ENCODE data around the gene DGUOK. TPM values are rescaled to one million over a fixed set of nuclear protein-coding genes. Genes with fewer than 3 reads are reported as not detected.
"Not testable (repeated sequence)": the region's sequence is repeated elsewhere in the genome, so short reads cannot be mapped to it uniquely, and the experiment has no call there.

The DGUOK gene
- total RNA-seq, result 10 to 100 TPM; 96.8 to 97.1 TPM

DNA sequence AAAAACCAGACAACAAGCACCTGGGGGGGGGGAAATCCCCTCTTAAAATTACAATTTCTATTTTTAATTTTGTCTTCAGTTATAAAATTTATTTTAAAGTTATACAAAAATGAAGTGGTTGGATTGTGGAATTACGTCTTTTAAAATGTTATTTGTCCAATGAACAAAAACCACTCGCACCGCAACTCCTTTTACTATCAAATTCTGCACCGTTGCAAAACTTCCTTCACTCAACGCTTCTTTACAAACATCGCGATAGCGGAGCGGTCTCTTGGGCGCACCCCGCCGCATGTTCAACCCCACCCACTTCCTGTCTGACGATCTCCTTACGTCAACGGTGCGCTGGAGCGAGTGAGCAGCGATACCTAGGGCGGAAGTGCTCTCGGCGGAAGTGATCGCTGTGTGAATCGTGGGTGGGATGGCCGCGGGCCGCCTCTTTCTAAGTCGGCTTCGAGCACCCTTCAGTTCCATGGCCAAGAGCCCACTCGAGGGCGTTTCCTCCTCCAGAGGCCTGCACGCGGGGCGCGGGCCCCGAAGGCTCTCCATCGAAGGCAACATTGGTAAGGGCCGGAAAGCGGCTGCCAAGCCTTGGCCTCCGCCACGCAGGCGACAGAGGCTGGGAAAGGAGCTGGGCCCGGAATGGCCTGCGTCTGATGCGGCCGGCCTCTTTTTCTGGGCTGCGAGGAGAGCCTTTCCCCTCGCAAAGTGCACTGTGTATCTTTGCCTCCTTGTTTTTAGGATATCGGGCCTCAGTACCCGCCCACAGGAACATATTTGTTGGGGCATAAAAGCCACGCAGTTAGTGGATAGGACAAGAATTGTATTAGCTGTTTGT, at the start of gene DGUOK:
Gene DGUOK, plus strand, starts transcription at position 388 of the 835 bp plus-strand sequence. Its CDS starts 31 bp downstream, at position 419.
- H3K36me3 Mint-ChIP-seq, result peaks cover 23% of the 10 kb centered on the region
- DNase-seq, result peak; percentile 96
- peak within 1 kb of the TSS; percentile 89 for H3K4me3 Mint-ChIP-seq
- H3K27ac Mint-ChIP-seq, result peak within 1 kb of the TSS; percentile 95
- H3K27me3 Mint-ChIP-seq, result no peaks in the 10 kb centered on the region
- H3K9me3 Mint-ChIP-seq, result no peaks in the 10 kb centered on the region
- H3K4me1 Mint-ChIP-seq, result peaks cover 52% of the 10 kb centered on the region

DNA sequence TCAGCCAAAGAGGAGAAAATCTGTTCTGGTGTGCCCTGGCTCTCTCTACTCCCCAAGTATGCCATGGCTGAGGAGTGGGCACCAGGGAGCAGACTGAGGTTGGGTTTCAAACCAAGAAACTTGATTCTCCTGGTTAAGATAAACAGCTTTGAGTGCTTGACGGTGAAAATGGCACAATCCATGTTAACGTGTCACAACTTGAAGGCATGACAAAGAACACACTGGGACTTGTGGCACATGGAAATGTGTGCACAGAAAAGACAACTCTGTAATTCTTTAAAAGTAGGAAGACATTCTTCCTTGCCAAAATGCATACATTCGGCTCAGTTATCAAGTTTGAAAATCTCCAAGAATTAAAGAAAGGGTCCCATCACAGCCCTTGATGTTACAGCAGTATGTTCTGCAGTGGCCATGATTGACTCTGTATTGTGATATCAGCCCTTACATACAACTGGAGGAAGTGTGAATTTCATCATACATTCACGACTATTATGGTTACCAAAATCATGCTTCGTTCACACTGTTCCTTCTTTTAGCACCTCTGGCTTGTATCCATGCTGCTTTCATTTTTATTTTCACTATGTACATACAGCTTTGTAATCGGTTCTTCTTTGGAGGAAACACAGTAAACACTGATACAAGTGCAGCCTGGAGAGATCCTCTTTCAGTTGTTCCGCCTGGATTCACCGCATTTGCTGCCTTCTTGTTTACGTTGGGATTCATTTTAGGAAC, 49.4 kb upstream of the DGUOK start:
- Mint-ChIP-seq H3K27ac (no peak overlapping the region), H3K4me3 (no peak overlapping the region), H3K9me3 (no peaks in the 10 kb centered on the region), H3K27me3 (peaks cover 3% of the 10 kb centered on the region), H3K36me3 (no peaks in the 10 kb centered on the region), H3K4me1 (peaks cover 3% of the 10 kb centered on the region)
- DNase-seq, result no peak

DNA sequence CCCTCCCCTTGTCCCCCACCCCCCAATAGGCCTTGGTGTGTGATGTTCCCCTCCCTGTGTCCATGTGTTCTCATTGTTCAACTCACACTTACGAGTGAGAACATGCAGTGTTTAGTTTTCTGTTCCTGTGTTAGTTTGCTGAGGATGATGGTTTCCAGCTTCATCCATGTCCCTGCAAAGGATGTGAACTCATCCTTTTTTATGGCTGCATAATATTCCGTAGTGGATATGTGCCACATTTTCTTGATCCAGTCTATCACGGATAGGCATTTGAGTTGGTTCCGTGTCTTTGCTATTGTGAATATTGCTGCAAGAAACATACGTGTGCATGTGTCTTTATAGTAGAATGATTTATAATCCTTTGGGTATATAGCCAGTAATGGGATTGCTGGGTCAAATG, 48.7 kb upstream of the DGUOK start:
- DNase-seq, H3K4me1 Mint-ChIP-seq, H3K9me3 Mint-ChIP-seq, H3K4me3 Mint-ChIP-seq, H3K27ac Mint-ChIP-seq, H3K27me3 Mint-ChIP-seq, H3K36me3 Mint-ChIP-seq: not testable (repeated sequence)

DNA sequence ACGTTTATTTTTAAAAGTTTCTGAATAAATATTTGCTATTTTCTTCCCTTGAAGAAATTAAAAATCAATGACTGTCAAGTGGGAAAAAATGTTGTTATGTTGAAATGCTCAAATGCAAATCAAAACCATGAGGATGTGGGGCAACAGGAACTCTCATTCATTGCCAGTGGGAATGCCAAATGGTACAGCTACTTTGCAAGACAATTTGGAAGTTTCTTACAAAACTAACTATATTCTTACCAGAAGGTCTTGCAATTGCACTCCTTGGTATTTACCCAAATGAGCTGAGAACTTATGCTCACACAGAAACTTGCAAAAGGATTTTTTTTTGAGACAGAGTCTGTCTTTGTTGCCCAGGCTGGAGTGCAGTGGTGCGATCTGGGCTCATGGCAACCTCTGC, 41.3 kb upstream of the DGUOK start:
- Mint-ChIP-seq H3K27ac (no peak overlapping the region), H3K4me1 (peaks cover 25% of the 10 kb centered on the region), H3K4me3 (no peak overlapping the region), H3K36me3 (peaks cover 6% of the 10 kb centered on the region), H3K27me3 (no peaks in the 10 kb centered on the region), H3K9me3 (peaks cover 4% of the 10 kb centered on the region)
- no peak for DNase-seq

GRCh38 chr2:73886357-73886756, 40.3 kb upstream of the DGUOK start:
- Mint-ChIP-seq H3K27ac (peak overlapping the region; percentile 82), H3K4me3 (peak overlapping the region; percentile 57)

DNA sequence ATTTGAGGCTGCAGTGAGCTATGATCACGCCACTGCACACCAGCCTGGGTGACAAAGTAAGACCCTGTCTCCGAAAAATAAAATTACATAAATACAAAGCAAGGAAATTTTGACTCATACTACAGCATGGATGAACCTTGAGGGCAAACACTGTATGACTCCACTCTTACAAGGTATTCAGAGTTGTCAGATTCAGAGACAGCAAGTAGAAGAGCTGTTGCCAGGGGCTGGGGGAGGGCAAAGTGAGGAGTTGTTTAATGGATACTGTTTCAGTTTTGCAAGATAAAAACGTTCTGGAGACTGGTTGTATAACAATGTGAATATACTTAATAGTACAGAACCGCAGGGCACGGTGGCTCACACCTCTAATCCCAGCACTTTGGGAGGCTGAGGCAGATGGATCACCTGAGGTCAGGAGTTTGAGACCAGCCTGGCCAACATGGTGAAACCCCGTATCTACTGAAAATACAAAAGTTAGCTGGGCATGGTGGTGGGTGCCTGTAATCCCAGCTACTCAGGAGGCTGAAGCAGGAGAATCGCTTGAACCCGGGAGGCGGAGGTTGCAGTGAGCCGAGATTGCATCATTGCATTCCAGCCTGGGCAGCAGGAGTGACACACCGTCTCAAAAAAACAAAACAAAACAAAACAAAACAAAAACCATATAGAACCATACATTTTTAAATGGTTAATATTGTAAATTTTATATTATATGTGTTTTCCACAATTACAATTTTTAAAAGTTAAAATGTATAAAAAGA, 38.9 kb upstream of the DGUOK start:
- not testable (repeated sequence) for H3K4me3 Mint-ChIP-seq, H3K27me3 Mint-ChIP-seq, DNase-seq, H3K9me3 Mint-ChIP-seq, H3K36me3 Mint-ChIP-seq
- peak overlapping the region; percentile 42 for H3K27ac Mint-ChIP-seq
- peaks cover 25% of the 10 kb centered on the region for H3K4me1 Mint-ChIP-seq

More at GRCh38 chr2:73886357-73886756, 40.3 kb upstream of the DGUOK start:
- H3K4me1 Mint-ChIP-seq, result peaks cover 25% of the 10 kb centered on the region
- DNase-seq, result peak; percentile 58
- H3K9me3 Mint-ChIP-seq, result peaks cover 4% of the 10 kb centered on the region
- H3K27me3 Mint-ChIP-seq, result no peaks in the 10 kb centered on the region
- peaks cover 6% of the 10 kb centered on the region for H3K36me3 Mint-ChIP-seq

DNA sequence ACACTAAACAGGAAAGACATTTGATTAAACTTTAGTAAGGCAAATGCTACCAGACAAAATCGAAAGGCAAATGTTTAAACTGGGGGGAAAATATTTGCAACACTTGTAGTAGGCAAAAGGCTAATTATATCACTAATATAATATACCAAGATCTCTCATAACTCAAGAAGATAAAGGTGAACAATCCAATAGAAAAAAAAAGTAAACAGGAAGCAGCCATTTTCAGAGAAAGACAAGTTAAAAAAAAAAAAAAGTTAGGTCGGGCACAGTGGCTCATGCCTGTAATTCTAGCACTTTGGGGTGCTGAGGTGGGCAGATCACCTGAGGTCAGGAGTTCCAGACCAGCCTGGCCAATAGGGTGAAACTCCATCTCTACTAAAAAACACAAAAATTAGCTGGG, 38.3 kb upstream of the DGUOK start:
- peaks cover 6% of the 10 kb centered on the region for H3K36me3 Mint-ChIP-seq
- H3K27ac Mint-ChIP-seq, result no peak overlapping the region
- no peaks in the 10 kb centered on the region for H3K27me3 Mint-ChIP-seq
- peaks cover 4% of the 10 kb centered on the region for H3K9me3 Mint-ChIP-seq
- no peak for DNase-seq
- peaks cover 25% of the 10 kb centered on the region for H3K4me1 Mint-ChIP-seq
- H3K4me3 Mint-ChIP-seq, result no peak overlapping the region

DNA sequence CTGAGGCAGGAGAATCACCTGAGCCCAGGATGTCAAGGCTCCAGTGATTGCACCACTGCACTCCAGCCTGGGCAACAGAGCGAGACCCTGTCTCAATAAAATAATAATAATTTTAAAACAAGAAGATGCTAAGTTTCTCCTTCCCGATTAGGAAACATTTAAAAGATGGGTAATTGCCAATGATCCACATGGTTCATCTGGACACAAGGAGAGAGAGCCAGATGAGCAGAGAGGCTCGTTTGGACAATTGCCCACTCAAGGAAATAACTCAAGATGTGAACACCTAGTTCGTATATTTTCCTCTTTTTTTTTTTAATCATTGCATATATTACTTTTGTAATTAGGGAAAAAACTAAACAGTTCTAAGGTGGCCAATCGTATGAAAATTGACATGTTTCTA, 37.5 kb upstream of the DGUOK start:
- H3K4me3 Mint-ChIP-seq, result no peak overlapping the region
- H3K27ac Mint-ChIP-seq, result no peak overlapping the region
- no peaks in the 10 kb centered on the region for H3K27me3 Mint-ChIP-seq
- DNase-seq, result no peak
- peaks cover 27% of the 10 kb centered on the region for H3K4me1 Mint-ChIP-seq
- H3K36me3 Mint-ChIP-seq, result peaks cover 6% of the 10 kb centered on the region
- peaks cover 4% of the 10 kb centered on the region for H3K9me3 Mint-ChIP-seq

- peaks cover 6% of the 10 kb centered on the region for H3K36me3 Mint-ChIP-seq
- H3K4me3 Mint-ChIP-seq, result no peak overlapping the region
- no peaks in the 10 kb centered on the region for H3K27me3 Mint-ChIP-seq
- peaks cover 4% of the 10 kb centered on the region for H3K9me3 Mint-ChIP-seq
- DNase-seq, result no peak
- H3K4me1 Mint-ChIP-seq, result peaks cover 37% of the 10 kb centered on the region
- no peak overlapping the region for H3K27ac Mint-ChIP-seq
Measured at GRCh38 chr2:73890301-73891092, 36.2 kb upstream of the DGUOK start.

DNA sequence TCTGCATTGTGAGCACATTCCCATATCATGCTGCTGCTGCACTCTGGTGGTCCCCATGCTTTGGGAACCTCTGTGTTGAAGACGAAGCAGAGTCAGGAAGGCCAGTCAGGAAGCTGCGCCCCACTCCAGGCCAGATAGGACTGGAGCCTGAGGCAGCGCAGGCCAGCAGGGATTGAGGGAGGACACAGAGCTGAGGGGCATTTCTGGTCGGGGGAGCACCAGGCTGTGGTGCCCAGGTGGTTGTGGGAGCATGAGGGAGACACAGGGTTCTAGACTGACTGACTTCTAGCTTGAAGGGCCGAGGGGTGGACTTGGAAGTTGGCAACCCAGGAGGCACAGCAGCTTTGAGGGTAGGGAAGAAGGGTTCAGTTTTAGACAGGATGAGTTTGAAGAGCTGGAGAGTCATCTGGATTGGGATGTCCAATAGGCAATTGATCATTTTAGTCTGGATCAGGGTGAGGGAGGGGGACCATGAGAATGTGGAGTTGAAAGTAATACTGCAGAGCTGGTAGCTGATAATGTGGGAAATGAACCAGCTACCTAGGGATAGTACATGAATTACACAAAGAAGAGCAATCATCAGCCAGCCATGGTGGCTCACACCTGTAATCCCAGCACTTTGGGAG, 35.3 kb upstream of the DGUOK start:
- Mint-ChIP-seq H3K9me3 (peaks cover 4% of the 10 kb centered on the region), H3K4me3 (no peak overlapping the region), H3K36me3 (peaks cover 6% of the 10 kb centered on the region), H3K27ac (no peak overlapping the region), H3K27me3 (no peaks in the 10 kb centered on the region), H3K4me1 (peaks cover 38% of the 10 kb centered on the region)
- no peak for DNase-seq

- peak within 1 kb of the TSS; percentile 35 for H3K27ac Mint-ChIP-seq
- no peak for DNase-seq
- H3K9me3 Mint-ChIP-seq, result no peaks in the 10 kb centered on the region
- H3K27me3 Mint-ChIP-seq, result no peaks in the 10 kb centered on the region
- H3K36me3 Mint-ChIP-seq, result no peaks in the 10 kb centered on the region
- no peak within 1 kb of the TSS for H3K4me3 Mint-ChIP-seq
- H3K4me1 Mint-ChIP-seq, result peaks cover 38% of the 10 kb centered on the region
Measured at GRCh38 chr2:73892631-73893329, 33.9 kb upstream of the DGUOK start, which contains the start of gene ACTG2. ACTG2 (plus strand) TSS chr2:73893008; CDS start chr2:73901312, 8,304 bp downstream.

GRCh38 chr2:73893764-73894474, 32.8 kb upstream of the DGUOK start:
- DNase-seq, result no peak
- no peaks in the 10 kb centered on the region for H3K9me3 Mint-ChIP-seq
- H3K36me3 Mint-ChIP-seq, result no peaks in the 10 kb centered on the region
- H3K4me3 Mint-ChIP-seq, result no peak overlapping the region
- no peak overlapping the region for H3K27ac Mint-ChIP-seq
- H3K27me3 Mint-ChIP-seq, result no peaks in the 10 kb centered on the region
- peaks cover 32% of the 10 kb centered on the region for H3K4me1 Mint-ChIP-seq

DNA sequence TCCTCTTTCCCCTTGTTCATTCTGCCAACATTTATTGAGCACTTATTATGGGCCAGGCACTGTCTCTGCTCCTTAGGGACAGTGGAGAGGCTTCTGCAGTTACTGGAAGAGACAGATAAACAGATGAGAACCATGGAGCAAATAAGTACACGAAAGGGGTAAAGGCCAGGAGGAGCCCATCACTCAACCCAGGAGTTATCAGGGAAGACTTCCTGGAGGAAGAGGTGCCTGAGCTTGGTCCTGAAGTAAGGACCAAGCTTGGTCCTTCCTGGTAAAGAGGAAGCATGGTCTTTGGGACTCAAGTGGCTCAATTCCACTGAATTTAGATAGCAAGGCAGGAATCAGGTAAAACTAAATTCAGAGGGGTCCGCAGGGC, 32.2 kb upstream of the DGUOK start:
- H3K4me3 Mint-ChIP-seq, result no peak overlapping the region
- H3K27ac Mint-ChIP-seq, result no peak overlapping the region
- no peaks in the 10 kb centered on the region for H3K36me3 Mint-ChIP-seq
- H3K4me1 Mint-ChIP-seq, result peaks cover 32% of the 10 kb centered on the region
- no peaks in the 10 kb centered on the region for H3K27me3 Mint-ChIP-seq
- no peaks in the 10 kb centered on the region for H3K9me3 Mint-ChIP-seq
- DNase-seq, result no peak
